IPS DF 6.9 (cell line): ENCODE results near the gene CACNB2.

Experiments
- DNase-seq: peaks from one replicate; pipeline ENCODE4 v3.0.0-alpha.2; 2013; ENCODE audit warnings: low read depth, low spot score
- H3K27ac ChIP-seq: one replicate; pipeline ENCODE4 v1.5.1; 2013; ENCODE audit warnings: low read length, control low read depth
- H3K27me3 ChIP-seq: 2 replicates; pipeline ENCODE4 v1.6.1; 2013; ENCODE audit warnings: mild to moderate bottlenecking, low read length; ENCODE audit not compliant: control insufficient read depth, insufficient read depth
- H3K36me3 ChIP-seq: 2 replicates; pipeline ENCODE4 v1.6.1; 2013; ENCODE audit warnings: low read length; ENCODE audit not compliant: control insufficient read depth, insufficient read depth
- H3K4me1 ChIP-seq: 2 replicates; pipeline ENCODE4 v1.6.1; 2013; ENCODE audit warnings: low read length; ENCODE audit not compliant: control insufficient read depth, insufficient read depth
- H3K4me3 ChIP-seq: 2 replicates; pipeline ENCODE4 v1.5.1; 2013; ENCODE audit warnings: mild to moderate bottlenecking, low read length
- H3K9me3 ChIP-seq: 2 replicates; pipeline ENCODE4 v1.6.1; 2013; ENCODE audit warnings: low read length, inconsistent platforms; ENCODE audit not compliant: control insufficient read depth, insufficient read depth
- WGBS: extraction: QIAGEN DNeasy Blood & Tissue Kit; methylation state at CpG from one replicate; pipeline ENCODE4 v1.1.7; 2013; ENCODE audit warnings: mixed read lengths, missing lambda C conversion rate; ENCODE audit not compliant: insufficient read length, insufficient coverage; 5-methylcytosine and 5-hydroxymethylcytosine counted together

CACNB2 gene

GRCh38 chr10:18211862-18212261 lies 71.6 kb downstream of the CACNB2 start:
- Histone ChIP-seq H3K36me3 (no peaks in the 10 kb centered on the region), H3K27ac (no peak overlapping the region), H3K27me3 (no peaks in the 10 kb centered on the region), H3K4me3 (no peak overlapping the region), H3K4me1 (no peaks in the 10 kb centered on the region), H3K9me3 (no peaks in the 10 kb centered on the region)
- WGBS: no CpG with 5 or more reads among the region's 4 CpGs
- DNase-seq: no peak

GRCh38 chr10:18213271-18213670 lies 73.0 kb downstream of the CACNB2 start:
- Histone ChIP-seq H3K9me3 (no peaks in the 10 kb centered on the region), H3K27ac (no peak overlapping the region), H3K4me1 (no peaks in the 10 kb centered on the region), H3K27me3 (no peaks in the 10 kb centered on the region), H3K4me3 (no peak overlapping the region), H3K36me3 (no peaks in the 10 kb centered on the region)
- WGBS: no CpG with 5 or more reads among the region's 4 CpGs
- no peak for DNase-seq

- H3K9me3 ChIP-seq: no peaks in the 10 kb centered on the region
- H3K4me1 ChIP-seq: no peaks in the 10 kb centered on the region
- no peak overlapping the region for H3K27ac ChIP-seq
- no CpG with 5 or more reads among the region's 10 CpGs for WGBS
- no peaks in the 10 kb centered on the region for H3K36me3 ChIP-seq
- H3K4me3 ChIP-seq: no peak overlapping the region
- H3K27me3 ChIP-seq: no peaks in the 10 kb centered on the region
- no peak for DNase-seq
Measured at GRCh38 chr10:18214691-18215563, 74.7 kb downstream of the CACNB2 start.

- no peaks in the 10 kb centered on the region for H3K4me1 ChIP-seq
- whole genome bisulfite sequencing: no CpG with 5 or more reads among the region's 2 CpGs
- no peak for DNase-seq
- H3K27me3 ChIP-seq: no peaks in the 10 kb centered on the region
- no peaks in the 10 kb centered on the region for H3K36me3 ChIP-seq
- H3K9me3 ChIP-seq: no peaks in the 10 kb centered on the region
- H3K4me3 ChIP-seq: no peak overlapping the region
- H3K27ac ChIP-seq: no peak overlapping the region
Measured at GRCh38 chr10:18216482-18216881, 76.3 kb downstream of the CACNB2 start.

- no peaks in the 10 kb centered on the region for H3K36me3 ChIP-seq
- no peaks in the 10 kb centered on the region for H3K4me1 ChIP-seq
- H3K27me3 ChIP-seq: no peaks in the 10 kb centered on the region
- no peak for DNase-seq
- no peaks in the 10 kb centered on the region for H3K9me3 ChIP-seq
- no peak overlapping the region for H3K4me3 ChIP-seq
- no CpG with 5 or more reads among the region's 2 CpGs for WGBS
- no peak overlapping the region for H3K27ac ChIP-seq
Measured at GRCh38 chr10:18217577-18217976, 77.4 kb downstream of the CACNB2 start.

- H3K9me3 ChIP-seq: no peaks in the 10 kb centered on the region
- no peaks in the 10 kb centered on the region for H3K4me1 ChIP-seq
- no peak overlapping the region for H3K27ac ChIP-seq
- no peak overlapping the region for H3K4me3 ChIP-seq
- no peaks in the 10 kb centered on the region for H3K27me3 ChIP-seq
- WGBS: no CpG with 5 or more reads among the region's 1 CpG
- DNase-seq: no peak
- no peaks in the 10 kb centered on the region for H3K36me3 ChIP-seq
Measured at GRCh38 chr10:18219146-18219545, 78.9 kb downstream of the CACNB2 start.

GRCh38 chr10:18221123-18221522 lies 80.9 kb downstream of the CACNB2 start:
- Histone ChIP-seq H3K4me1 (no peaks in the 10 kb centered on the region), H3K36me3 (no peaks in the 10 kb centered on the region), H3K27ac (no peak overlapping the region), H3K4me3 (no peak overlapping the region), H3K9me3 (no peaks in the 10 kb centered on the region), H3K27me3 (no peaks in the 10 kb centered on the region)
- no CpG with 5 or more reads among the region's 4 CpGs for WGBS
- no peak for DNase-seq

GRCh38 chr10:18221882-18222281 lies 81.7 kb downstream of the CACNB2 start:
- H3K27me3 ChIP-seq: no peaks in the 10 kb centered on the region
- H3K36me3 ChIP-seq: no peaks in the 10 kb centered on the region
- no CpG with 5 or more reads among the region's 4 CpGs for WGBS
- no peak overlapping the region for H3K27ac ChIP-seq
- DNase-seq: no peak
- no peak overlapping the region for H3K4me3 ChIP-seq
- H3K4me1 ChIP-seq: no peaks in the 10 kb centered on the region
- no peaks in the 10 kb centered on the region for H3K9me3 ChIP-seq

GRCh38 chr10:18222866-18223265 lies 82.6 kb downstream of the CACNB2 start:
- Histone ChIP-seq H3K27ac (no peak overlapping the region), H3K9me3 (no peaks in the 10 kb centered on the region), H3K36me3 (no peaks in the 10 kb centered on the region), H3K4me3 (no peak overlapping the region), H3K4me1 (no peaks in the 10 kb centered on the region), H3K27me3 (no peaks in the 10 kb centered on the region)
- no peak for DNase-seq
- no CpG with 5 or more reads among the region's 3 CpGs for WGBS

GRCh38 chr10:18223898-18224297 lies 83.7 kb downstream of the CACNB2 start:
- Histone ChIP-seq H3K36me3 (no peaks in the 10 kb centered on the region), H3K4me3 (no peak overlapping the region), H3K4me1 (no peaks in the 10 kb centered on the region), H3K9me3 (no peaks in the 10 kb centered on the region), H3K27ac (no peak overlapping the region), H3K27me3 (no peaks in the 10 kb centered on the region)
- DNase-seq: no peak
- WGBS: no CpG with 5 or more reads among the region's 2 CpGs
